AG09309 (cell line): ENCODE data around the gene USF1.
"Not testable (repeated sequence)": the region's sequence is repeated elsewhere in the genome, so short reads cannot be mapped to it uniquely, and the experiment has no call there.

Experiments used
- DNase-seq: peaks from one replicate; pipeline ENCODE4 v3.0.0-alpha.2; 2010; ENCODE audit warnings: low read depth
- H3K4me3 ChIP-seq: 2 replicates; pipeline ENCODE4 v1.5.1; 2011; ENCODE audit warnings: mild to moderate bottlenecking, low read depth, low read length, moderate library complexity; ENCODE audit not compliant: control insufficient read depth
- TF ChIP-seq, protein P1 (sequence below): IDR thresholded peaks from 2 replicates; pipeline ENCODE4 v1.5.1; 2011; ENCODE audit warnings: mild to moderate bottlenecking, low read depth, low read length, inconsistent platforms; ENCODE audit not compliant: insufficient read depth, control insufficient read depth; ENCODE audit errors: missing control alignments

Gene USF1

GRCh38 chr1:161039546-161039945 lies 6.2 kb downstream of the USF1 start:
- H3K4me3 ChIP-seq: no peak overlapping the region
- TF ChIP-seq, protein P1, sequence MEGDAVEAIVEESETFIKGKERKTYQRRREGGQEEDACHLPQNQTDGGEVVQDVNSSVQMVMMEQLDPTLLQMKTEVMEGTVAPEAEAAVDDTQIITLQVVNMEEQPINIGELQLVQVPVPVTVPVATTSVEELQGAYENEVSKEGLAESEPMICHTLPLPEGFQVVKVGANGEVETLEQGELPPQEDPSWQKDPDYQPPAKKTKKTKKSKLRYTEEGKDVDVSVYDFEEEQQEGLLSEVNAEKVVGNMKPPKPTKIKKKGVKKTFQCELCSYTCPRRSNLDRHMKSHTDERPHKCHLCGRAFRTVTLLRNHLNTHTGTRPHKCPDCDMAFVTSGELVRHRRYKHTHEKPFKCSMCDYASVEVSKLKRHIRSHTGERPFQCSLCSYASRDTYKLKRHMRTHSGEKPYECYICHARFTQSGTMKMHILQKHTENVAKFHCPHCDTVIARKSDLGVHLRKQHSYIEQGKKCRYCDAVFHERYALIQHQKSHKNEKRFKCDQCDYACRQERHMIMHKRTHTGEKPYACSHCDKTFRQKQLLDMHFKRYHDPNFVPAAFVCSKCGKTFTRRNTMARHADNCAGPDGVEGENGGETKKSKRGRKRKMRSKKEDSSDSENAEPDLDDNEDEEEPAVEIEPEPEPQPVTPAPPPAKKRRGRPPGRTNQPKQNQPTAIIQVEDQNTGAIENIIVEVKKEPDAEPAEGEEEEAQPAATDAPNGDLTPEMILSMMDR: no peak
- DNase-seq: no peak

GRCh38 chr1:161039154-161039545 lies 6.6 kb downstream of the USF1 start:
- TF ChIP-seq, protein P1: no peak
- H3K4me3 ChIP-seq: no peak overlapping the region
- DNase-seq: no peak

GRCh38 chr1:161038523-161039153 lies 7.1 kb downstream of the USF1 start, which contains the start of gene TSTD1:
TSS of gene TSTD1 (minus strand) at chr1:161038964. CDS start at chr1:161038889, 75 bp downstream.
- TF ChIP-seq, protein P1: no peak
- no peak for DNase-seq
- H3K4me3 ChIP-seq: no peak within 1 kb of the TSS

DNA sequence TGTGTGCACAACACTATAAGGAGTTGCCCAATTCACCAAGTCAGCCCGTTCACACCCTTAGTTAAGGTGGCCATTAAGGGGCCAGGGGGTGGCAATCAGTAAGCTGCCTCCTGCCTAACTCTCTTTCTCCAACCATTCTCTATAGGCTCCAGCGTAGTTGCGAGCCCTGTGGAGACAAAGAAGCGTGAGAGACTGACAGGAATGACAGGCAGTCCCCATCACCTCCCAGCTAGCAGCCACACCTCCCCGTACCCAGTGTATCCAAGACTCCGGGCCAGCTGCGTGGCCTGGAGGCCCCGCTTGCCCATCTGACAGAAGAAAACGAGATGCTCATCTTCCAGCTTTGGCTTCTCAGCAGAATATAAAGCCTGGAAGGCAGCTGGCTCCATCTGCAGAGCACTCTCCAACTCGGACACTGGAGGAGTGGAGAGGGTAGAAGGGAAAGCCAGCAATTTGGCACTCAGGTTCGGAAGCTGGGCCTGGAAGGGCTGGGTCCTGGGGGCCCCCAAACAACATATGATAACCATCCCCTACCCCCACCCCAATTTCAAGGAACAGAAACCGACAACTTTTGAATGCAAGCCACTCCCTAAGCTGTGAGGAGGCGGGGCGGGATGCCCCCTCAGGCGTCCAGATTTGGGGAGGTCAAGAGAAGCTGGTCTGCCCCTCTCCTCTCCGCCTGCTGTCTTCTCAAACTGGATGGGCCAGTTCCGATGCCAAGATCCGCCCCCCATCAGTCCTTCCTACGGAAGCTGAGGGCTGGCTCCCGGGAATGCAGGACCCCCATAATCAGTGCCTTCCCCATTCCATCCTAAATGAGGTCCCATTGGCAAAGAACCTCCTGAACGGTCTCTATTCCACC lies 7.9 kb downstream of the USF1 start:
- TF ChIP-seq, protein P1: no peak
- DNase-seq: no peak
- no peak overlapping the region for H3K4me3 ChIP-seq

DNA sequence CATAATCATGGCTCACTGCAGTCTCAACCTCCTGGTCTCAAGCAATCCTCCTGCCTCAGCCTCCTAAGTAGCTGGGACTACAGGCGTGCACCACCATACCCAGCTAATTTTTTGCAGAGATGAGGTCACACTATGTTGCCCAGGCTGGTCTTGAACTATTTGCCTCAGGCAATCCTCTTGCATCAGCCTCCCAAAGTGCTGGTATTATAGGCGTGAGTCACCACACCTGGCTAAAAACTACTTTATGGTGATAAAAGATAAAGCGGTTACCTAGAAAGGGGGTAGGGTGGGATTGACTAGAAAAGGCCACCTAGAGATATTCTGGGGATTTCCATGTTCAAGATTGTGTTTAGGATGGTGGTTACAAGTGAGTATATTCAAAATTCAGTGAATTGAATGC lies 12.0 kb downstream of the USF1 start:
- H3K4me3 ChIP-seq: no peak overlapping the region
- no peak for DNase-seq
- TF ChIP-seq, protein P1: no peak

DNA sequence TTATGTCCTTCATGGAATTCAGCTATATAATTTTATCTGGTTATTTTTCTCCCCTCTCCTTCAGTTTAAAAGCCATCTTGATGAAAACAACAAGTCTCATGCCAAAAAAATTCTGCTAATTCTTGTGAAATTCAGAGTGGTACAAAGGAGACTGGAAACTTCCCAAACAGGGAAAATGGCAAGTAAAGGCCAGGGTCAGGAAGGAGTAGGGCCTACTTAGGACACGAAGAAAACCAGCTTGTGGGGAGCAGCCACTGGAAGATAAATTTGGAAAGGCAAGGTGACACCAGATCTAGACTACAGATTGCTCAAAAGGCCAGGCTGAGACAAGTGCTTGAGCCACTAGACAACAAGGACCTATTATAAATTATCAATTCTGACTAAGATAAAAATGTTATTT lies 13.4 kb downstream of the USF1 start:
- no peak for DNase-seq
- TF ChIP-seq, protein P1: no peak
- H3K4me3 ChIP-seq: no peak overlapping the region

DNA sequence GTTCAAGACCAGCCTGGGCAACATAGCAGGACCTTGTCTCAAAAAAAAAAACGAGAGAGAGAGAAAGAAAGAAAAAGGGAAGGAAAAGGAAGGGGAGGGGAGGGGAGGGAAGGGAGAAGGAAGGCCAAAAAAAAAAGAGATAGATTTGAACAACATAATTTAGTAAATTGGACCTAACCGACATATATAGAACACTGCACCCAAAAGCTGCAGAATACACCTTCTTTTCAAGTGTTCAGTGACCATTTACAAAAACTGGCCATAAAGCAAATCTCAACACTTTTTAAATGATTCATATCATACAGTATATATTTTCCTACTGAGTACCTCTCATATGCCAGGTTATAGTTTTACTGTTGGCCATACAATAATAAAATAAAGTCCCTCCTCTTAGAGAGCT lies 13.9 kb downstream of the USF1 start:
- TF ChIP-seq, protein P1: no peak
- no peak for DNase-seq
- H3K4me3 ChIP-seq: no peak overlapping the region

GRCh38 chr1:161029466-161029865 lies 16.3 kb downstream of the USF1 start:
- DNase-seq: not testable (repeated sequence)

GRCh38 chr1:161026954-161027353 lies 18.8 kb downstream of the USF1 start:
- not testable (repeated sequence) for H3K4me3 ChIP-seq, DNase-seq

More at GRCh38 chr1:161029466-161029865, 16.3 kb downstream of the USF1 start:
- H3K4me3 ChIP-seq: not testable (repeated sequence)

DNA sequence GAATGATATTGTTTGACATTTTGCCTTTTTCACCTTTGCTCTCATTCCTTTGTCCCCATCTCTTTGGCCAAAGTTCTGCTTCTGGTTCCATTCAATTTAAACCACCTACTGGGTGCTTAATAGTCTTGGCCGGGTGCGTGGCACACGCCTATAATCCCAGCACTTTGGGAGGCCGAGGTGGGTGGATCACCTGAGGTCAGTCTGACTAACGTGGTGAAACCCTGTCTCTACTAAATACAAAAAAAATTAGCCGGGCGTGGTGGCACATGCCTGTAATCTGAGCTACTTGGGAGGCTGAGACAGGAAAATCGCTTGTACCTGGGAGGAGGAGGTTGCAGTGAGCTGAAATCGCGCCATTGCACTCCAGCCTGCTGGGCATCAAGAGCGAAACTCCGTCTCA lies 23.3 kb downstream of the USF1 start:
- not testable (repeated sequence) for DNase-seq, H3K4me3 ChIP-seq
